ENCODE results near the gene SYNM.

SYNM gene

GRCh38 chr15:99169769-99170311 is 65.0 kb downstream of the SYNM start:
- DNase-seq, result no peak

DNA sequence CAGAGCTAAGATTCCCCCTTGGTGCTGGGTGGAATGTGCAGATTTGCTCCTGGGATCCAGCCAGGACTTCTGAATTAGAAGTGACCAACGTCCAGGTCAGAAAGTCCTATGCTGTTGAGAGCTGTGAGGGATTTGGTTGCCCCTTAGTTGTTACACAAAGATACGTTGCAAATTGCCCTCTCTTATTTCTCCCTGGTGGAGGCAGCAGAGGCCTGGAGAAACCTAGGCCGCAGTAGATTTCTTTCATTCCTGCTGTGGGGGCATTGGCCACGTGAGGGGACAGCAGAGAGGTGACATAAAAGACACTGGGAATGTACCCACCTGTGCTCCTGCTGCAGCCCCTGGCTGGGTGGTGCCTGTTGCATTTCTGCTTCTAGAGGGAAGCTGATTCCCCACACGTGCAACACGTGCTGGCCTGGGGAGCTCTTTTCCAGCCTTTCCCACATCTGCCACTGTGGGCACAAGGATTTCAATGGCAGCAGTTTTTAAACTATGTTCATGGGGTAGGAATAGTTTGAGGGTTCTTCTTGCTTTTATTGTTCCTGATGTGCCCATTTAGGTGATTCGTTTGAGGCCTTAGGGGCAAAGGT is 65.7 kb downstream of the SYNM start:
- DNase-seq, result no peak

GRCh38 chr15:99172171-99172570 is 67.3 kb downstream of the SYNM start:
- no peak for DNase-seq

- no peak for DNase-seq
These were observed 68.1 kb downstream of the SYNM start for GRCh38 chr15:99172989-99173388.

- DNase-seq, result no peak
These were observed 69.9 kb downstream of the SYNM start for GRCh38 chr15:99174567-99175395.

GRCh38 chr15:99176757-99177156 is 71.9 kb downstream of the SYNM start:
- DNase-seq, result no peak

GRCh38 chr15:99177679-99178078 is 72.8 kb downstream of the SYNM start:
- DNase-seq, result no peak

- DNase-seq, result no peak
These were observed 75.4 kb downstream of the SYNM start for GRCh38 chr15:99180086-99180963.

- no peak for DNase-seq
These were observed 76.1 kb downstream of the SYNM start for GRCh38 chr15:99180964-99181306.

DNA sequence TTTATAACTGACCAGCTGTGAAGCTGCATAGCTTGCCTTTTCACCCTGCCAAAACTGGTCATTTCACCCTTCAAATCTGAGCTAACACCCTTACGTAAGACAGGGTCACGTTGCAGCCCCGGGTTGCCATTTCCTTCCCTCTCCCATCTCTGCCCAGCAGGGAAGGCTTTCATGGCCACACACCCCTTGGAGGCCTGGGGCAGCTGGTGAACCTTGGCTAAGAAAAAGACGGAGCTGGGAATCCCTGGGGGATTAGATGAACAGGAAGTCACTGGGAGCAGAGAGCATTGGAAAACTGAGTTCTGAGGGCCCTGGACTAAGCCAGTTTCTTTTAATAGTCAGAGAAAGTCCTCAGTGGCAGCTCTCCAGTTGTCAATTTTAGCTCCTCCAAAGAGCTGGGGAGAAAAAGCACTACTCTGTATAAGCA is 76.7 kb downstream of the SYNM start:
- no peak for DNase-seq

DNA sequence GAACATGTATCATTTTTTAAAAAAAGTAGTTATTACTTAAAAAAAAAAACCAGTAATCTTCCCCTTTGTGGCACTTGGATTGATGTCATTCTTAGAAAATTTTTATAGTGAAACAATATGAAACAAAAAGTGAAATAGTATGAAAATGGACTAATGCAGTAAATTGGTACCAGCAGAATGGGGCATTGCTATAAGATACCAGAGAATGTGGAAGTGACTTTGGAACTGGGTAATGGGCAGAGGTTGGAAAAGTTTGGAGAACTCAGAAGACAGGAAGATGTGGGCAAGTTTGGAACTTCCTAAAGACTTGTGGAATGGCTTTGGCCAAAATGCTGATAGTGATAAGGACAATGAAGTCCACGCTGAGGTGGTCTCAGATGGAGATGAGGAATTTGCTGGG is 77.9 kb downstream of the SYNM start:
- no peak for DNase-seq

Data from NCI-H1694 treated with DMSO at 0.1 percent for 48 hours (cell line).